ENCODE results near the gene NDFIP1. TPM values are rescaled to one million over a fixed set of nuclear protein-coding genes. Genes with fewer than 3 reads are reported as not detected.

Gene NDFIP1
- total and polyA plus RNA-seq, 10 of the 15 experiments (the other 5 are each of a cell fraction or from before 2014, with no cell fraction given) = 0.08 to 2.7 (median 0.92) TPM

DNA sequence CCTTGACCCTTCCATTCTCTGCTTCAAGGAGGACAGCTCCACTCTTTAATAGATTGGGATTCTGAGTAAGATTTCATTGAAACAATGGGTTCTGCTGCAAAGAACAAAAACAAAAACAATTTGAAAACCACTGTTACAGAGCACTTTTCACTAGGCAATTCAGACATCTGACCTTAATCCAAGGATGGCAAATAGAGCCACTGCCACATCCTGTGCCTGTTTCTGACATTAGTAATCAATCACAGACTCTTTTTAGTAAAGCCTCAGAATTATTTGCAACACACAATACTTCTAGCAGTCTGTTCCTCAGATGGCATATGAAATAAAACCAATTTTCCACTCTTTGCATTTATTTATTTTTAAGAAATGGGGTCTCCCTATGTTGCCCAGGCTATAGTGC is 37.8 kb upstream of the NDFIP1 start:
- RAD21 ChIA-PET (ENCODE audit: unreplicated experiment) = no interaction called here
- Histone ChIP-seq H3K4me3 (no peak overlapping the region), H3K9ac (ENCODE audit: control insufficient read depth, insufficient read depth, low read length) (no peak overlapping the region), H3K27ac (ENCODE audit: control insufficient read depth, insufficient read depth) (no peak overlapping the region), H4K20me1 (ENCODE audit: control insufficient read depth, insufficient read depth) (no peaks in the 10 kb centered on the region), H3K4me2 (ENCODE audit: control insufficient read depth, insufficient read depth) (no peak overlapping the region), H3K79me2 (ENCODE audit: control insufficient read depth, insufficient read depth, low read length) (no peaks in the 10 kb centered on the region), H3K27me3 (replicated peaks in 1 of 2; ENCODE audit: control insufficient read depth in 2 of 2, insufficient read depth in 2 of 2, low read length in 1 of 2) (no peaks in the 10 kb centered on the region; a peak in 2 of 4 replicates), H3K9me3 (replicated peaks; ENCODE audit: control insufficient read depth, insufficient read depth, low read length) (no peaks in the 10 kb centered on the region), H2AFZ (ENCODE audit: control insufficient read depth, low read depth, low read length) (no peak overlapping the region), H3K4me1 (ENCODE audit: control insufficient read depth, insufficient read depth, low read length) (no peaks in the 10 kb centered on the region), H3K36me3 (ENCODE audit: control insufficient read depth in 2 of 2, insufficient read depth in 2 of 2, low read length in 1 of 2) (no peaks in the 10 kb centered on the region)
- CTCF ChIA-PET = interaction anchor here (1.0 kb wide), 1 partner anchor 72 kb away, joined by 4 read pairs; no protein-coding TSS in a partner anchor
- SMC1A ChIA-PET (ENCODE audit: uncharacterized antibody, unreplicated experiment) = no interaction called here
- intact Hi-C loops (cut with micrococcal nuclease; ENCODE audit: unreplicated experiment) (no loop called here), in situ Hi-C loops (cut with MboI) (no loop called here)
- DNase-seq (ENCODE audit: low read depth, low spot score) (no peak), ATAC-seq (no peak), FAIRE-seq (no peak)
- no TSS peak for BruUV-seq (replicated peaks)
- TF ChIP-seq YY1 (IDR thresholded peaks at IDR 0.05; ENCODE audit: low read depth, low read length) (no peak), SIN3A (IDR thresholded peaks at IDR 0.05; ENCODE audit: low read depth, low read length) (no peak), KDM1A (IDR thresholded peaks at IDR 0.05; ENCODE audit: borderline replicate concordance) (no peak), RBBP5 (conservative IDR thresholded peaks at IDR 0.05) (no peak), IKZF2 (IDR thresholded peaks at IDR 0.05) (no peak), SUPT20H (IDR thresholded peaks at IDR 0.05; ENCODE audit: borderline replicate concordance, control insufficient read depth, low read depth, low read length) (no peak), TCF3 (IDR thresholded peaks at IDR 0.05; ENCODE audit: borderline replicate concordance, insufficient read depth, low read depth, low read length) (no peak), MEF2B (IDR thresholded peaks at IDR 0.05; ENCODE audit: partially characterized antibody, poor library complexity, severe bottlenecking) (no peak), BACH1 (IDR thresholded peaks at IDR 0.05; ENCODE audit: borderline replicate concordance) (no peak), RUNX3 (IDR thresholded peaks at IDR 0.05; ENCODE audit: low read length) (no peak), CBX3 (IDR thresholded peaks at IDR 0.05; ENCODE audit: borderline replicate concordance, low read depth) (no peak), HDAC2 (IDR thresholded peaks at IDR 0.05) (no peak), EGR1 (IDR thresholded peaks at IDR 0.05; ENCODE audit: borderline replicate concordance in 1 of 2, low read depth in 2 of 2, low read length in 2 of 2) (no peak), STAT1 (conservative IDR thresholded peaks at IDR 0.05) (no peak), DPF2 (IDR thresholded peaks at IDR 0.05) (no peak), ZNF384 (IDR thresholded peaks at IDR 0.05; ENCODE audit: borderline replicate concordance, low read depth, low read length) (no peak)
- TF ChIP-seq, protein P1, sequence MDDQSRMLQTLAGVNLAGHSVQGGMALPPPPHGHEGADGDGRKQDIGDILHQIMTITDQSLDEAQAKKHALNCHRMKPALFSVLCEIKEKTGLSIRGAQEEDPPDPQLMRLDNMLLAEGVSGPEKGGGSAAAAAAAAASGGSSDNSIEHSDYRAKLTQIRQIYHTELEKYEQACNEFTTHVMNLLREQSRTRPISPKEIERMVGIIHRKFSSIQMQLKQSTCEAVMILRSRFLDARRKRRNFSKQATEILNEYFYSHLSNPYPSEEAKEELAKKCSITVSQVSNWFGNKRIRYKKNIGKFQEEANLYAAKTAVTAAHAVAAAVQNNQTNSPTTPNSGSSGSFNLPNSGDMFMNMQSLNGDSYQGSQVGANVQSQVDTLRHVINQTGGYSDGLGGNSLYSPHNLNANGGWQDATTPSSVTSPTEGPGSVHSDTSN (IDR thresholded peaks at IDR 0.05; ENCODE audit: insufficient replicate concordance, low read depth, low read length) = no peak
- TF ChIP-seq, protein P2, sequence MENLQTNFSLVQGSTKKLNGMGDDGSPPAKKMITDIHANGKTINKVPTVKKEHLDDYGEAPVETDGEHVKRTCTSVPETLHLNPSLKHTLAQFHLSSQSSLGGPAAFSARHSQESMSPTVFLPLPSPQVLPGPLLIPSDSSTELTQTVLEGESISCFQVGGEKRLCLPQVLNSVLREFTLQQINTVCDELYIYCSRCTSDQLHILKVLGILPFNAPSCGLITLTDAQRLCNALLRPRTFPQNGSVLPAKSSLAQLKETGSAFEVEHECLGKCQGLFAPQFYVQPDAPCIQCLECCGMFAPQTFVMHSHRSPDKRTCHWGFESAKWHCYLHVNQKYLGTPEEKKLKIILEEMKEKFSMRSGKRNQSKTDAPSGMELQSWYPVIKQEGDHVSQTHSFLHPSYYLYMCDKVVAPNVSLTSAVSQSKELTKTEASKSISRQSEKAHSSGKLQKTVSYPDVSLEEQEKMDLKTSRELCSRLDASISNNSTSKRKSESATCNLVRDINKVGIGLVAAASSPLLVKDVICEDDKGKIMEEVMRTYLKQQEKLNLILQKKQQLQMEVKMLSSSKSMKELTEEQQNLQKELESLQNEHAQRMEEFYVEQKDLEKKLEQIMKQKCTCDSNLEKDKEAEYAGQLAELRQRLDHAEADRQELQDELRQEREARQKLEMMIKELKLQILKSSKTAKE (IDR thresholded peaks at IDR 0.05; ENCODE audit: low read depth, poor library complexity, severe bottlenecking) = no peak
- TF ChIP-seq, protein P3, sequence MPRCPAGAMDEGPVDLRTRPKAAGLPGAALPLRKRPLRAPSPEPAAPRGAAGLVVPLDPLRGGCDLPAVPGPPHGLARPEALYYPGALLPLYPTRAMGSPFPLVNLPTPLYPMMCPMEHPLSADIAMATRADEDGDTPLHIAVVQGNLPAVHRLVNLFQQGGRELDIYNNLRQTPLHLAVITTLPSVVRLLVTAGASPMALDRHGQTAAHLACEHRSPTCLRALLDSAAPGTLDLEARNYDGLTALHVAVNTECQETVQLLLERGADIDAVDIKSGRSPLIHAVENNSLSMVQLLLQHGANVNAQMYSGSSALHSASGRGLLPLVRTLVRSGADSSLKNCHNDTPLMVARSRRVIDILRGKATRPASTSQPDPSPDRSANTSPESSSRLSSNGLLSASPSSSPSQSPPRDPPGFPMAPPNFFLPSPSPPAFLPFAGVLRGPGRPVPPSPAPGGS (IDR thresholded peaks at IDR 0.05; ENCODE audit: borderline replicate concordance, insufficient read depth, low read depth, low read length, poor library complexity, severe bottlenecking) = no peak
- TF ChIP-seq, protein P4, sequence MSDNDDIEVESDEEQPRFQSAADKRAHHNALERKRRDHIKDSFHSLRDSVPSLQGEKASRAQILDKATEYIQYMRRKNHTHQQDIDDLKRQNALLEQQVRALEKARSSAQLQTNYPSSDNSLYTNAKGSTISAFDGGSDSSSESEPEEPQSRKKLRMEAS (IDR thresholded peaks at IDR 0.05; ENCODE audit: low read depth, low read length) = no peak
- POLR2A ChIA-PET = no interaction called here

All from GM12878 (cell line).